ENCODE results near the gene SCD5.

DNA sequence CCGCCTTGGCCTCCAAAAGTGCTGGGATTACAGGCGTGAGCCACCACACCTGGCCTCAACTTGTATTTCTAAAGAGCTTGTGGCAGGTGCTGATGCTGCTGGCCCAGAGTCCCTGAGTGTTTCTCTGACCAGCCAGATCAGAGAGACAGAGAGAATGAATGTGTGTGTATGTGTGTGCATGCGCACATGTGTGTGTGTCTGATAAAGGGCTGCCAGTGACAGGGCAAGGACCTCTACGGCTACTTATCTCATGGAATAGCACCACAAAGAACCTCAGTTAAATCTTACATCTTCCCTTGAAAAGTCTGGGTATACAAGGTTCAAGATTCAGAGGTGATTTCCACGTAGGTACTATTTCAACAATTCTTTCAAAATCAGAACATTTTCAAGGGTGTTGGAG lies 86.0 kb downstream of the SCD5 start:
- TF ChIP-seq, protein P1, sequence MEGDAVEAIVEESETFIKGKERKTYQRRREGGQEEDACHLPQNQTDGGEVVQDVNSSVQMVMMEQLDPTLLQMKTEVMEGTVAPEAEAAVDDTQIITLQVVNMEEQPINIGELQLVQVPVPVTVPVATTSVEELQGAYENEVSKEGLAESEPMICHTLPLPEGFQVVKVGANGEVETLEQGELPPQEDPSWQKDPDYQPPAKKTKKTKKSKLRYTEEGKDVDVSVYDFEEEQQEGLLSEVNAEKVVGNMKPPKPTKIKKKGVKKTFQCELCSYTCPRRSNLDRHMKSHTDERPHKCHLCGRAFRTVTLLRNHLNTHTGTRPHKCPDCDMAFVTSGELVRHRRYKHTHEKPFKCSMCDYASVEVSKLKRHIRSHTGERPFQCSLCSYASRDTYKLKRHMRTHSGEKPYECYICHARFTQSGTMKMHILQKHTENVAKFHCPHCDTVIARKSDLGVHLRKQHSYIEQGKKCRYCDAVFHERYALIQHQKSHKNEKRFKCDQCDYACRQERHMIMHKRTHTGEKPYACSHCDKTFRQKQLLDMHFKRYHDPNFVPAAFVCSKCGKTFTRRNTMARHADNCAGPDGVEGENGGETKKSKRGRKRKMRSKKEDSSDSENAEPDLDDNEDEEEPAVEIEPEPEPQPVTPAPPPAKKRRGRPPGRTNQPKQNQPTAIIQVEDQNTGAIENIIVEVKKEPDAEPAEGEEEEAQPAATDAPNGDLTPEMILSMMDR (IDR thresholded peaks at IDR 0.05; ENCODE audit: insufficient read depth, low read depth, low read length) = no peak
- no peak for TF ChIP-seq EZH2 (IDR thresholded peaks at IDR 0.05; ENCODE audit: insufficient read depth, low read length)

All from astrocyte (in vitro differentiated cells and primary cell).